Left ventricle myocardium inferior (tissue), 1 donor: ENCODE data around the gene CUX1. TPM values are rescaled to one million over a fixed set of nuclear protein-coding genes. Genes with fewer than 3 reads are reported as not detected.

Experiments
- DNase-seq: peaks from one replicate; pipeline ENCODE4 v3.0.0-alpha.2; 2020
- H3K27ac ChIP-seq: fragments of 200-600 bp; replicated peaks from 2 replicates; pipeline ENCODE4 v1.8.0; 2021
- H3K27me3 ChIP-seq: fragments of 200-600 bp; 2 replicates; pipeline ENCODE4 v1.8.0; 2021; ENCODE audit warnings: low read depth
- H3K36me3 ChIP-seq: fragments of 200-600 bp; 2 replicates; pipeline ENCODE4 v1.8.0; 2021
- H3K4me1 ChIP-seq: fragments of 200-600 bp; 2 replicates; pipeline ENCODE4 v1.8.0; 2021
- H3K4me3 ChIP-seq: fragments of 200-600 bp; 2 replicates; pipeline ENCODE4 v1.8.0; 2021; ENCODE audit warnings: mild to moderate bottlenecking, moderate library complexity
- H3K9me3 ChIP-seq: fragments of 200-600 bp; replicated peaks from 2 replicates; pipeline ENCODE4 v1.8.0; 2021
- CTCF ChIP-seq: fragments of 200-600 bp; IDR thresholded peaks from 2 replicates; pipeline ENCODE4 v1.8.0; 2021; ENCODE audit warnings: antibody characterized with exemption, mild to moderate bottlenecking, borderline replicate concordance
- intact Hi-C: fragments of 100-400 bp; cut with micrococcal nuclease; formaldehyde crosslinking; loops from one replicate; pipeline ENCODE4 v1.11.0; 2022
- total RNA-seq: library from RNA; stranded (reverse); fragmentation: NEBNext Ultra II Directional; extraction: Animal tissue kit (Norgen Biotek cat#: 25700); gene quantifications from one replicate; pipeline ENCODE4 v1.2.1, GENCODE V29; 2021
- donor health status: DM: no; HTN: yes; CAD: no; lungs with severe emphysema.

The CUX1 gene
- total RNA-seq, 1 donor from 2014 or later, result 125 TPM

- no peak overlapping the region for H3K4me3 ChIP-seq
- intact Hi-C loops, result no loop called here
- DNase-seq, result no peak
- peaks cover 13% of the 10 kb centered on the region for H3K4me1 ChIP-seq
- TF ChIP-seq CTCF, result no peak
- H3K27me3 ChIP-seq, result no peaks in the 10 kb centered on the region
- no peak overlapping the region for H3K27ac ChIP-seq
- H3K36me3 ChIP-seq, result peaks cover 59% of the 10 kb centered on the region
- H3K9me3 ChIP-seq, result no peaks in the 10 kb centered on the region
Measured at GRCh38 chr7:102173669-102174068, 356.2 kb downstream of the CUX1 start.

- intact Hi-C loops, result no loop called here
- no peak overlapping the region for H3K27ac ChIP-seq
Measured at GRCh38 chr7:102175423-102176170, 358.2 kb downstream of the CUX1 start.

GRCh38 chr7:102178410-102178809 is 361.0 kb downstream of the CUX1 start:
- Histone ChIP-seq H3K27me3 (no peaks in the 10 kb centered on the region), H3K36me3 (peaks cover 66% of the 10 kb centered on the region), H3K9me3 (no peaks in the 10 kb centered on the region), H3K27ac (no peak overlapping the region), H3K4me3 (no peak overlapping the region), H3K4me1 (peaks cover 11% of the 10 kb centered on the region)
- DNase-seq, result no peak
- no peak for TF ChIP-seq CTCF
- intact Hi-C loops, result no loop called here

More at GRCh38 chr7:102175423-102176170, 358.2 kb downstream of the CUX1 start:
- DNase-seq, result no peak
- no peaks in the 10 kb centered on the region for H3K27me3 ChIP-seq
- H3K9me3 ChIP-seq, result no peaks in the 10 kb centered on the region
- TF ChIP-seq CTCF, result no peak
- H3K36me3 ChIP-seq, result peaks cover 74% of the 10 kb centered on the region
- no peaks in the 10 kb centered on the region for H3K4me1 ChIP-seq
- H3K4me3 ChIP-seq, result no peak overlapping the region

- H3K4me3 ChIP-seq, result no peak overlapping the region
- intact Hi-C loops, result no loop called here
- peaks cover 68% of the 10 kb centered on the region for H3K36me3 ChIP-seq
Measured at GRCh38 chr7:102180727-102181126, 363.3 kb downstream of the CUX1 start.

GRCh38 chr7:102181517-102181916 is 364.1 kb downstream of the CUX1 start:
- H3K9me3 ChIP-seq, result no peaks in the 10 kb centered on the region
- no peak overlapping the region for H3K27ac ChIP-seq
- no peak for TF ChIP-seq CTCF
- H3K27me3 ChIP-seq, result no peaks in the 10 kb centered on the region
- H3K4me1 ChIP-seq, result peaks cover 11% of the 10 kb centered on the region
- no peak for DNase-seq
- H3K4me3 ChIP-seq, result no peak overlapping the region
- intact Hi-C loops, result no loop called here
- H3K36me3 ChIP-seq, result peaks cover 76% of the 10 kb centered on the region

More at GRCh38 chr7:102180727-102181126, 363.3 kb downstream of the CUX1 start:
- Histone ChIP-seq H3K9me3 (no peaks in the 10 kb centered on the region), H3K27ac (no peak overlapping the region), H3K4me1 (peaks cover 11% of the 10 kb centered on the region), H3K27me3 (no peaks in the 10 kb centered on the region)
- no peak for TF ChIP-seq CTCF
- DNase-seq, result no peak
